IMR-90 (cell line): ENCODE measurements around the gene CYP51A1. TPM values are rescaled to one million over a fixed set of nuclear protein-coding genes. Genes with fewer than 3 reads are reported as not detected.

Experiments used
- ATAC-seq: fragments of 200-7000 bp; cut with Tn5 transposase; 2 replicates; pipeline ENCODE4 v1.9.1; 2020; ENCODE audit warnings: low read depth, mild to moderate bottlenecking, moderate library complexity
- BruUV-seq: library from RNA; stranded (reverse); fragments of 400-500 nt; replicated peaks from 2 replicates; lab custom pipeline; 2021; lab: Mats Ljungman, UMichigan
- CTCF ChIA-PET: fragments of 300-600 bp; formaldehyde crosslinking; extraction: SDS; loops from one replicate; lab custom pipeline; 2021; ENCODE audit warnings: antibody characterized with exemption; lab: Yijun Ruan, JAX
- POLR2A ChIA-PET: fragments of 300-600 bp; sonication (Branson Sonifier 250); formaldehyde crosslinking; loops from one replicate; lab custom pipeline; 2022; ENCODE audit warnings: antibody characterized with exemption; ENCODE audit not compliant: unreplicated experiment; lab: Charles Lee
- DNase-seq: peaks from one replicate; pipeline ENCODE4 v3.0.0; 2013
- H2AFZ ChIP-seq: replicated peaks from 2 replicates; pipeline ENCODE3; 2013; ENCODE audit warnings: low read length, mild to moderate bottlenecking; ENCODE audit not compliant: poor library complexity
- H2AK5ac ChIP-seq: 2 replicates; pipeline ENCODE4 v1.6.1; 2013; ENCODE audit warnings: low read depth, low read length, inconsistent platforms
- H2AK9ac ChIP-seq: replicated peaks from 2 replicates; pipeline ENCODE3; 2013; ENCODE audit warnings: mild to moderate bottlenecking, low read depth, low read length, moderate library complexity; ENCODE audit not compliant: poor library complexity
- H2BK120ac ChIP-seq: 2 replicates; pipeline ENCODE4 v1.6.1; 2013; ENCODE audit warnings: low read depth, low read length, inconsistent platforms
- H2BK15ac ChIP-seq: 3 replicates; pipeline ENCODE4 v1.6.1; 2013; ENCODE audit warnings: low read depth, low read length, inconsistent platforms
- H2BK20ac ChIP-seq: 2 replicates; pipeline ENCODE4 v1.6.1; 2013; ENCODE audit warnings: low read depth, mild to moderate bottlenecking, inconsistent platforms, low read length, moderate library complexity
- H2BK5ac ChIP-seq: 2 replicates; pipeline ENCODE4 v1.6.1; 2013; ENCODE audit warnings: mild to moderate bottlenecking, low read depth, low read length, inconsistent platforms; ENCODE audit not compliant: poor library complexity, severe bottlenecking
- H3K14ac ChIP-seq: replicated peaks from 2 replicates; pipeline ENCODE4 v1.6.1; 2013; ENCODE audit warnings: low read depth, low read length, inconsistent platforms
- H3K18ac ChIP-seq: 2 replicates; pipeline ENCODE4 v1.6.1; 2013; ENCODE audit warnings: low read depth, low read length, control low read depth
- H3K23ac ChIP-seq: 2 replicates; pipeline ENCODE4 v1.6.1; 2013; ENCODE audit warnings: low read depth, low read length, inconsistent platforms
- H3K27ac ChIP-seq: 2 replicates; pipeline ENCODE4 v1.5.1; 2013; ENCODE audit warnings: mild to moderate bottlenecking, control low read depth, low read length; ENCODE audit not compliant: insufficient read depth
- H3K27me3 ChIP-seq: 2 replicates; pipeline ENCODE4 v1.6.1; 2013; ENCODE audit warnings: low read length; ENCODE audit not compliant: control insufficient read depth, insufficient read depth
- H3K36me3 ChIP-seq: 2 replicates; pipeline ENCODE4 v1.6.1; 2013; ENCODE audit warnings: low read length, mixed read lengths; ENCODE audit not compliant: control insufficient read depth, insufficient read depth
- H3K4ac ChIP-seq: 2 replicates; pipeline ENCODE4 v1.6.1; 2013; ENCODE audit warnings: low read depth, low read length, inconsistent platforms
- H3K4me1 ChIP-seq: 2 replicates; pipeline ENCODE4 v1.6.1; 2013; ENCODE audit warnings: low read length, mixed read lengths; ENCODE audit not compliant: control insufficient read depth, insufficient read depth
- H3K4me2 ChIP-seq: 2 replicates; pipeline ENCODE4 v1.6.1; 2013; ENCODE audit warnings: low read depth, mild to moderate bottlenecking, control low read depth, low read length, moderate library complexity
- H3K4me3 ChIP-seq: 2 replicates; pipeline ENCODE4 v1.5.1; 2013; ENCODE audit warnings: low read depth, mild to moderate bottlenecking, control low read depth, low read length, moderate library complexity; ENCODE audit not compliant: insufficient read depth
- H3K56ac ChIP-seq: 2 replicates; pipeline ENCODE4 v1.6.1; 2013; ENCODE audit warnings: low read length, inconsistent platforms; ENCODE audit not compliant: insufficient read depth; ENCODE audit errors: extremely low read depth
- H3K79me1 ChIP-seq, 2 experiments: 2 replicates each; pipeline ENCODE4 v1.6.1; 2013; ENCODE audit warnings: low read length in 2 of 2, inconsistent platforms in 1 of 2, low read depth in 1 of 2
- H3K9ac ChIP-seq: 2 replicates; pipeline ENCODE4 v1.6.1; 2013; ENCODE audit warnings: low read depth, low read length, control low read depth
- H3K9me1 ChIP-seq: 2 replicates; pipeline ENCODE4 v1.6.1; 2013; ENCODE audit warnings: low read length, inconsistent platforms; ENCODE audit not compliant: insufficient read depth
- H3K9me3 ChIP-seq: 2 replicates; pipeline ENCODE4 v1.6.1; 2013; ENCODE audit warnings: low read length; ENCODE audit not compliant: control insufficient read depth, insufficient read depth
- H4K20me1 ChIP-seq: 2 replicates; pipeline ENCODE4 v1.6.1; 2013; ENCODE audit warnings: low read length, inconsistent platforms; ENCODE audit not compliant: insufficient read depth
- H4K5ac ChIP-seq: 2 replicates; pipeline ENCODE4 v1.6.1; 2013; ENCODE audit warnings: mild to moderate bottlenecking, low read depth, low read length, control low read depth
- H4K8ac ChIP-seq, 2 experiments: 2 replicates each; pipeline ENCODE4 v1.6.1; 2013; ENCODE audit warnings: low read depth in 2 of 2, low read length in 2 of 2, control low read depth in 1 of 2, inconsistent platforms in 1 of 2
- H4K91ac ChIP-seq: 2 replicates; pipeline ENCODE4 v1.6.1; 2013; ENCODE audit warnings: low read depth, low read length, inconsistent platforms; ENCODE audit not compliant: insufficient read depth
- CEBPB ChIP-seq: IDR thresholded peaks from 2 replicates; pipeline ENCODE4 v1.6.1; 2012; ENCODE audit warnings: low read depth, low read length, improper control_type of control experiment
- CHD1 ChIP-seq: IDR thresholded peaks from 2 replicates; pipeline ENCODE4 v1.6.1; 2012; ENCODE audit warnings: low read depth, low read length, improper control_type of control experiment
- RCOR1 ChIP-seq: IDR thresholded peaks from 2 replicates; pipeline ENCODE4 v1.6.1; 2012; ENCODE audit warnings: mild to moderate bottlenecking, low read length, improper control_type of control experiment; ENCODE audit not compliant: insufficient replicate concordance
- SMC3 ChIP-seq: fragments of 150-350 bp; IDR thresholded peaks from 2 replicates; pipeline ENCODE4 v1.6.1; 2016; ENCODE audit warnings: low read depth, mild to moderate bottlenecking, antibody characterized with exemption, low read length, moderate library complexity
- WGBS, 2 experiments: methylation state at CpG; one replicate each; pipeline versions ENCODE4 v1.1.5 to v1.1.7; 2013; ENCODE audit warnings: missing lambda C conversion rate in 2 of 2; ENCODE audit not compliant: insufficient read length in 1 of 2; ENCODE audit errors: extremely low coverage in 2 of 2; 5-methylcytosine and 5-hydroxymethylcytosine counted together
- dilution Hi-C: fragments of 300-500 bp; cut with HindIII; formaldehyde crosslinking; loops from one replicate; pipeline ENCODE4 v1.14.3; 2018; ENCODE audit warnings: low sequenced_read_pairs; ENCODE audit not compliant: unreplicated experiment
- in situ Hi-C: fragments of 300-500 bp; cut with MboI; formaldehyde crosslinking; loops from 3 replicates; pipeline ENCODE4 v1.14.3; 2019; ENCODE audit warnings: low sequenced_read_pairs, inconsistent platforms, mixed read lengths
- intact Hi-C: fragments of 100-400 bp; cut with micrococcal nuclease; formaldehyde crosslinking; loops from 2 replicates; pipeline ENCODE4 v1.10.0; 2022
- polyA plus RNA-seq, 3 experiments: library from polyadenylated mRNA; depleted of rRNA; stranded (reverse); fragments of >200 nt; gene quantifications; 2 replicates each; pipeline ENCODE4 v1.2.3, GENCODE V29; 2012; ENCODE audit warnings: low replicate concordance in 1 of 3
- total RNA-seq: library from RNA; depleted of rRNA; stranded (reverse); fragments of >200 nt; gene quantifications from 2 replicates; pipeline ENCODE4 v1.2.3, GENCODE V29; 2012

Gene CYP51A1
- total and polyA plus RNA-seq, 2 of the 4 experiments (the other 2 are of a cell fraction) = 12.1 to 76.4 TPM

GRCh38 chr7:92131093-92131492 is 3.2 kb downstream of the CYP51A1 start:
- H2BK120ac ChIP-seq = no peak overlapping the region
- H3K4ac ChIP-seq = no peak overlapping the region
- ChIA-PET CTCF (no interaction called here), POLR2A (interaction anchor here (0.6 kb wide), 1 partner anchor 31 kb away, joined by 3 read pairs; no protein-coding TSS in a partner anchor)
- no peak overlapping the region for H2AK5ac ChIP-seq
- H3K36me3 ChIP-seq = peaks cover 8% of the 10 kb centered on the region; the same call in 1 of the 2 replicates
- in situ Hi-C loops (no loop called here), dilution Hi-C loops (no loop called here), intact Hi-C loops (loop anchor here (5.0 to 10.0 kb wide), 2 partner anchors 81 to 246 kb away; partner anchors contain the start of gene MTERF1)
- no peak overlapping the region for H4K5ac ChIP-seq
- no peak overlapping the region for H2AK9ac ChIP-seq
- WGBS, 2 experiments = 90% methylated on average over 4 of the region's 5 CpGs; no CpG with 5 or more reads in 1 of the 2 experiments
- H3K14ac ChIP-seq = no peak overlapping the region
- ATAC-seq (no peak), DNase-seq (no peak)
- H3K9me1 ChIP-seq = no peaks in the 10 kb centered on the region
- H3K9me3 ChIP-seq = no peaks in the 10 kb centered on the region
- H3K27ac ChIP-seq = no peak overlapping the region
- no peak overlapping the region for H2BK5ac ChIP-seq
- BruUV-seq = TSS peak; percentile 9
- H3K4me1 ChIP-seq = no peaks in the 10 kb centered on the region
- H4K20me1 ChIP-seq = peaks cover 5% of the 10 kb centered on the region; the same call in 1 of the 2 replicates
- H2AFZ ChIP-seq = no peak overlapping the region
- no peak overlapping the region for H3K4me2 ChIP-seq
- no peak overlapping the region for H3K56ac ChIP-seq
- H3K79me1 ChIP-seq = peaks cover 6 to 35% of the 10 kb centered on the region in 2 experiments
- no peak overlapping the region for H4K8ac ChIP-seq
- no peak overlapping the region for H2BK20ac ChIP-seq
- H3K27me3 ChIP-seq = no peaks in the 10 kb centered on the region
- H3K18ac ChIP-seq = no peak overlapping the region
- TF ChIP-seq RCOR1 (no peak), SMC3 (no peak), CHD1 (no peak), CEBPB (no peak)
- no peak overlapping the region for H3K9ac ChIP-seq
- H2BK15ac ChIP-seq = no peak overlapping the region
- no peak overlapping the region for H3K4me3 ChIP-seq
- H3K23ac ChIP-seq = no peak overlapping the region
- no peak overlapping the region for H4K91ac ChIP-seq
